ENCODE measurements around the gene LRFN2.

Gene LRFN2

GRCh38 chr6:40543776-40544175 is 43.4 kb downstream of the LRFN2 start:
- Histone ChIP-seq H3K9ac (ENCODE audit: low read length) (no peak overlapping the region), H3K9me3 (ENCODE audit: control insufficient read depth, insufficient read depth, low read depth, low read length) (no peaks in the 10 kb centered on the region), H3K27ac (ENCODE audit: low read depth, low read length) (no peak overlapping the region), H3K36me3 (ENCODE audit: control insufficient read depth, insufficient read depth, low read length) (no peaks in the 10 kb centered on the region), H3K27me3 (ENCODE audit: control insufficient read depth, insufficient read depth, low read length) (peaks cover 7% of the 10 kb centered on the region; the same call in 1 of the 2 replicates), H3K4me1 (ENCODE audit: control insufficient read depth, insufficient read depth, low read length) (peaks cover 28% of the 10 kb centered on the region), H3K4me3 (ENCODE audit: low read depth, low read length) (no peak overlapping the region)

GRCh38 chr6:40543146-40543545 is 44.0 kb downstream of the LRFN2 start:
- H3K9me3 ChIP-seq (ENCODE audit: control insufficient read depth, insufficient read depth, low read depth, low read length) = no peaks in the 10 kb centered on the region
- H3K27ac ChIP-seq (ENCODE audit: low read depth, low read length) = no peak overlapping the region
- peaks cover 7% of the 10 kb centered on the region; the same call in 1 of the 2 replicates for H3K27me3 ChIP-seq (ENCODE audit: control insufficient read depth, insufficient read depth, low read length)
- H3K36me3 ChIP-seq (ENCODE audit: control insufficient read depth, insufficient read depth, low read length) = no peaks in the 10 kb centered on the region
- H3K9ac ChIP-seq (ENCODE audit: low read length) = no peak overlapping the region
- H3K4me3 ChIP-seq (ENCODE audit: low read depth, low read length) = no peak overlapping the region
- H3K4me1 ChIP-seq (ENCODE audit: control insufficient read depth, insufficient read depth, low read length) = peaks cover 28% of the 10 kb centered on the region

- Histone ChIP-seq H3K36me3 (ENCODE audit: control insufficient read depth, insufficient read depth, low read length) (no peaks in the 10 kb centered on the region), H3K4me1 (ENCODE audit: control insufficient read depth, insufficient read depth, low read length) (peaks cover 28% of the 10 kb centered on the region), H3K9me3 (ENCODE audit: control insufficient read depth, insufficient read depth, low read depth, low read length) (no peaks in the 10 kb centered on the region), H3K9ac (ENCODE audit: low read length) (no peak overlapping the region), H3K4me3 (ENCODE audit: low read depth, low read length) (no peak overlapping the region), H3K27ac (ENCODE audit: low read depth, low read length) (no peak overlapping the region), H3K27me3 (ENCODE audit: control insufficient read depth, insufficient read depth, low read length) (peaks cover 7% of the 10 kb centered on the region; the same call in 1 of the 2 replicates)
Observed at GRCh38 chr6:40542175-40542764, 44.9 kb downstream of the LRFN2 start.

GRCh38 chr6:40541556-40542174 is 45.5 kb downstream of the LRFN2 start:
- Histone ChIP-seq H3K4me1 (ENCODE audit: control insufficient read depth, insufficient read depth, low read length) (peaks cover 30% of the 10 kb centered on the region), H3K9me3 (ENCODE audit: control insufficient read depth, insufficient read depth, low read depth, low read length) (no peaks in the 10 kb centered on the region), H3K4me3 (ENCODE audit: low read depth, low read length) (no peak overlapping the region), H3K27ac (ENCODE audit: low read depth, low read length) (no peak overlapping the region), H3K36me3 (ENCODE audit: control insufficient read depth, insufficient read depth, low read length) (no peaks in the 10 kb centered on the region), H3K27me3 (ENCODE audit: control insufficient read depth, insufficient read depth, low read length) (peaks cover 7% of the 10 kb centered on the region; the same call in 1 of the 2 replicates), H3K9ac (ENCODE audit: low read length) (no peak overlapping the region)

- Histone ChIP-seq H3K27me3 (ENCODE audit: control insufficient read depth, insufficient read depth, low read length) (peaks cover 7% of the 10 kb centered on the region; the same call in 1 of the 2 replicates), H3K9me3 (ENCODE audit: control insufficient read depth, insufficient read depth, low read depth, low read length) (no peaks in the 10 kb centered on the region), H3K9ac (ENCODE audit: low read length) (no peak overlapping the region), H3K4me1 (ENCODE audit: control insufficient read depth, insufficient read depth, low read length) (peaks cover 25% of the 10 kb centered on the region), H3K36me3 (ENCODE audit: control insufficient read depth, insufficient read depth, low read length) (no peaks in the 10 kb centered on the region), H3K4me3 (ENCODE audit: low read depth, low read length) (no peak overlapping the region), H3K27ac (ENCODE audit: low read depth, low read length) (no peak overlapping the region)
Observed at GRCh38 chr6:40540790-40541189, 46.4 kb downstream of the LRFN2 start.

- Histone ChIP-seq H3K4me1 (ENCODE audit: control insufficient read depth, insufficient read depth, low read length) (peaks cover 23% of the 10 kb centered on the region), H3K4me3 (ENCODE audit: low read depth, low read length) (no peak overlapping the region), H3K36me3 (ENCODE audit: control insufficient read depth, insufficient read depth, low read length) (no peaks in the 10 kb centered on the region), H3K9me3 (ENCODE audit: control insufficient read depth, insufficient read depth, low read depth, low read length) (no peaks in the 10 kb centered on the region), H3K9ac (ENCODE audit: low read length) (no peak overlapping the region), H3K27me3 (ENCODE audit: control insufficient read depth, insufficient read depth, low read length) (peaks cover 7% of the 10 kb centered on the region; the same call in 1 of the 2 replicates), H3K27ac (ENCODE audit: low read depth, low read length) (no peak overlapping the region)
Observed at GRCh38 chr6:40539853-40540252, 47.3 kb downstream of the LRFN2 start.

GRCh38 chr6:40538556-40538955 is 48.6 kb downstream of the LRFN2 start:
- no peaks in the 10 kb centered on the region for H3K36me3 ChIP-seq (ENCODE audit: control insufficient read depth, insufficient read depth, low read length)
- H3K9ac ChIP-seq (ENCODE audit: low read length) = no peak overlapping the region
- peaks cover 23% of the 10 kb centered on the region for H3K4me1 ChIP-seq (ENCODE audit: control insufficient read depth, insufficient read depth, low read length)
- no peak overlapping the region for H3K27ac ChIP-seq (ENCODE audit: low read depth, low read length)
- H3K4me3 ChIP-seq (ENCODE audit: low read depth, low read length) = no peak overlapping the region
- no peaks in the 10 kb centered on the region for H3K9me3 ChIP-seq (ENCODE audit: control insufficient read depth, insufficient read depth, low read depth, low read length)
- peaks cover 7% of the 10 kb centered on the region; the same call in 1 of the 2 replicates for H3K27me3 ChIP-seq (ENCODE audit: control insufficient read depth, insufficient read depth, low read length)

- no peak overlapping the region for H3K9ac ChIP-seq (ENCODE audit: low read length)
- no peak overlapping the region for H3K27ac ChIP-seq (ENCODE audit: low read depth, low read length)
- peaks cover 17% of the 10 kb centered on the region for H3K4me1 ChIP-seq (ENCODE audit: control insufficient read depth, insufficient read depth, low read length)
- peaks cover 7% of the 10 kb centered on the region; the same call in 1 of the 2 replicates for H3K27me3 ChIP-seq (ENCODE audit: control insufficient read depth, insufficient read depth, low read length)
- H3K36me3 ChIP-seq (ENCODE audit: control insufficient read depth, insufficient read depth, low read length) = no peaks in the 10 kb centered on the region
- H3K9me3 ChIP-seq (ENCODE audit: control insufficient read depth, insufficient read depth, low read depth, low read length) = no peaks in the 10 kb centered on the region
- H3K4me3 ChIP-seq (ENCODE audit: low read depth, low read length) = no peak overlapping the region
Observed at GRCh38 chr6:40537446-40537845, 49.7 kb downstream of the LRFN2 start.

- Histone ChIP-seq H3K27ac (ENCODE audit: low read depth, low read length) (no peak overlapping the region), H3K36me3 (ENCODE audit: control insufficient read depth, insufficient read depth, low read length) (no peaks in the 10 kb centered on the region), H3K27me3 (ENCODE audit: control insufficient read depth, insufficient read depth, low read length) (peaks cover 3% of the 10 kb centered on the region; the same call in 1 of the 2 replicates), H3K4me1 (ENCODE audit: control insufficient read depth, insufficient read depth, low read length) (peaks cover 8% of the 10 kb centered on the region; the same call in 1 of the 2 replicates), H3K9me3 (ENCODE audit: control insufficient read depth, insufficient read depth, low read depth, low read length) (no peaks in the 10 kb centered on the region), H3K4me3 (ENCODE audit: low read depth, low read length) (no peak overlapping the region), H3K9ac (ENCODE audit: low read length) (no peak overlapping the region)
Observed at GRCh38 chr6:40536442-40536841, 50.7 kb downstream of the LRFN2 start.

GRCh38 chr6:40535819-40536380 is 51.3 kb downstream of the LRFN2 start:
- H3K27ac ChIP-seq (ENCODE audit: low read depth, low read length) = no peak overlapping the region

More at GRCh38 chr6:40535819-40536380, 51.3 kb downstream of the LRFN2 start:
- Histone ChIP-seq H3K4me1 (ENCODE audit: control insufficient read depth, insufficient read depth, low read length) (peaks cover 8% of the 10 kb centered on the region; the same call in 1 of the 2 replicates), H3K36me3 (ENCODE audit: control insufficient read depth, insufficient read depth, low read length) (no peaks in the 10 kb centered on the region), H3K27me3 (ENCODE audit: control insufficient read depth, insufficient read depth, low read length) (0 out of 2 replicates have a peak, but pooled peaks cover 3% of the 10 kb centered on the region), H3K9ac (ENCODE audit: low read length) (no peak overlapping the region), H3K4me3 (ENCODE audit: low read depth, low read length) (no peak overlapping the region), H3K9me3 (ENCODE audit: control insufficient read depth, insufficient read depth, low read depth, low read length) (no peaks in the 10 kb centered on the region)

Data from HUES6 (cell line).